Keratinocyte (primary cell): ENCODE measurements around the gene BRCA2. TPM values are rescaled to one million over a fixed set of nuclear protein-coding genes. Genes with fewer than 3 reads are reported as not detected.

Experiments
- DNase-seq: peaks from one replicate; pipeline ENCODE4 v3.0.0-alpha.2; 2011; ENCODE audit warnings: low read depth, missing footprints, low spot score
- FAIRE-seq: peaks from 2 replicates; lab custom pipeline; 2011; peaks lifted over from hg19 to GRCh38; lab: Jason Lieb, UNC
- H2AFZ ChIP-seq: 2 replicates; pipeline ENCODE4 v1.6.0; 2012; ENCODE audit warnings: low read length, control low read depth, inconsistent platforms; ENCODE audit not compliant: control insufficient read depth
- H3K27ac ChIP-seq: 2 replicates; pipeline ENCODE4 v1.5.1; 2011; ENCODE audit warnings: low read length; ENCODE audit not compliant: control insufficient read depth, insufficient read depth
- H3K27me3 ChIP-seq: 3 replicates; pipeline ENCODE4 v1.6.0; 2011; ENCODE audit warnings: low read length; ENCODE audit not compliant: control insufficient read depth, insufficient read depth; ENCODE audit errors: extremely low read depth
- H3K36me3 ChIP-seq, 2 experiments: 2 replicates in 1 of 2; 3 replicates in 1 of 2; pipeline ENCODE4 v1.5.1; 2011; ENCODE audit warnings: low read length in 2 of 2, mild to moderate bottlenecking in 1 of 2; ENCODE audit not compliant: control insufficient read depth in 2 of 2, insufficient read depth in 2 of 2; ENCODE audit errors: extremely low read depth in 1 of 2
- H3K4me1 ChIP-seq: 3 replicates; pipeline ENCODE4 v1.5.1; 2011; ENCODE audit warnings: low read length; ENCODE audit not compliant: control insufficient read depth, insufficient read depth; ENCODE audit errors: extremely low read depth
- H3K4me2 ChIP-seq: 3 replicates; pipeline ENCODE4 v1.6.0; 2011; ENCODE audit warnings: low read depth, low read length; ENCODE audit not compliant: control insufficient read depth, insufficient read depth; ENCODE audit errors: extremely low read depth
- H3K4me3 ChIP-seq, 3 experiments: fragments of 200-600 bp in 1 of 3; sonication (generic) in 1 of 3; 2 replicates in 2 of 3; 3 replicates in 1 of 3; pipeline ENCODE4 v1.5.1; 2011 to 2016; ENCODE audit warnings: low read length in 3 of 3, mild to moderate bottlenecking in 3 of 3, control low read depth in 2 of 3, inconsistent platforms in 1 of 3, low read depth in 1 of 3, mixed read lengths in 1 of 3, mixed run types in 1 of 3, moderate library complexity in 1 of 3; ENCODE audit not compliant: control insufficient read depth in 2 of 3, insufficient read depth in 2 of 3; ENCODE audit errors: extremely low read depth in 1 of 3
- H3K79me2 ChIP-seq: 2 replicates; pipeline ENCODE4 v1.6.0; 2012; ENCODE audit warnings: low read length; ENCODE audit not compliant: control insufficient read depth, insufficient read depth
- H3K9ac ChIP-seq: 3 replicates; pipeline ENCODE4 v1.6.0; 2011; ENCODE audit warnings: low read length; ENCODE audit not compliant: control insufficient read depth, insufficient read depth; ENCODE audit errors: extremely low read depth
- H3K9me1 ChIP-seq: 3 replicates; pipeline ENCODE4 v1.6.0; 2011; ENCODE audit warnings: low read length; ENCODE audit not compliant: control insufficient read depth, insufficient read depth; ENCODE audit errors: extremely low read depth
- H3K9me3 ChIP-seq: 2 replicates; pipeline ENCODE4 v1.5.1; 2012; ENCODE audit warnings: low read depth, low read length; ENCODE audit not compliant: control insufficient read depth
- H4K20me1 ChIP-seq: 3 replicates; pipeline ENCODE4 v1.6.0; 2011; ENCODE audit warnings: low read length; ENCODE audit not compliant: control insufficient read depth, insufficient read depth; ENCODE audit errors: extremely low read depth
- EZH2 ChIP-seq: IDR thresholded peaks from one replicate; pipeline ENCODE4 v1.6.1; 2012; ENCODE audit warnings: inconsistent platforms, mild to moderate bottlenecking, low read length, moderate library complexity
- dilution Hi-C: fragments of 300-500 bp; cut with MboI; formaldehyde crosslinking; loops from one replicate; pipeline ENCODE4 v1.7.0; 2020; ENCODE audit warnings: low sequenced_read_pairs; ENCODE audit not compliant: extremely low pct_ligation_motif_present
- polyA plus RNA-seq, 5 experiments: library from polyadenylated mRNA; depleted of rRNA in 3 of 5; stranded (reverse) in 3 of 5; stranded (forward) in 1 of 5; unstranded in 1 of 5; fragments of >200 nt; gene quantifications; 1 replicate in 1 of 5; 2 replicates in 3 of 5; 3 replicates in 1 of 5; pipeline versions ENCODE4 v1.2.1 to v1.2.3, GENCODE V29; 2011 to 2012; ENCODE audit warnings: missing spikeins in 2 of 5, low read depth in 1 of 5, low replicate concordance in 1 of 5
- TF ChIP-seq, protein P1 (sequence below), 3 experiments: IDR thresholded peaks in 1 of 3; conservative IDR thresholded peaks in 1 of 3; optimal IDR thresholded peaks in 1 of 3; 2 replicates in 2 of 3; 3 replicates in 1 of 3; pipeline versions ENCODE3 to v1.5.1; 2011; ENCODE audit warnings: low read length in 3 of 3, mild to moderate bottlenecking in 3 of 3, moderate library complexity in 2 of 3, control low read depth in 1 of 3, inconsistent platforms in 1 of 3; ENCODE audit not compliant: insufficient read depth in 2 of 3; ENCODE audit errors: extremely low read depth in 1 of 3

The BRCA2 gene
- polyA plus RNA-seq, 1 donor (not counting 4 experiments of a cell fraction or from before 2014, with no cell fraction given) = 2.4 TPM

DNA sequence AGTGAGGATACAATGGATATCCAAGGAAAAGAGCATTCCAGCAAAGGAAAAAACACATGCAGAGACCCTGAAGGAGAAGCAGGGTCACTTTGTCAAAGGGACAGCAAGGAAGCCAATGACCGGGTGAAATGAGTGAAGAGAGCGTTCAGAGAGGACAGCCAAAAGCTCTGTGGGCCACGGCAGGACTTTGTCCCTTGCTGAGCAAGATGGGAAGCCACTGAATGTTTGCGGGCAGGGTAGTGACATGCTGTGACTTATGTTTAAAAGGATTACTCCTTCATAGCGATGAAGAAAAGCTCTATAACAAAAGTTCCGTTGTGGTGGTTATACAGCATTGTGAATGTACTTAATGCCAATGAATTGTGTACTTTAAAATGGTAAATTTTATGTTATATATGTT lies 16.6 kb upstream of the BRCA2 start:
- Histone ChIP-seq H4K20me1 (no peaks in the 10 kb centered on the region), H3K27me3 (no peaks in the 10 kb centered on the region), H3K9me1 (no peaks in the 10 kb centered on the region), H3K36me3 (no peaks in the 10 kb centered on the region), H3K9ac (no peak overlapping the region), H3K4me2 (no peak overlapping the region), H3K27ac (no peak overlapping the region), H3K9me3 (no peaks in the 10 kb centered on the region), H3K4me1 (no peaks in the 10 kb centered on the region), H3K79me2 (no peaks in the 10 kb centered on the region), H3K4me3 (no peak overlapping the region), H2AFZ (no peak overlapping the region)
- DNase-seq (no peak), FAIRE-seq (no peak)
- TF ChIP-seq EZH2 = no peak
- TF ChIP-seq, protein P1, sequence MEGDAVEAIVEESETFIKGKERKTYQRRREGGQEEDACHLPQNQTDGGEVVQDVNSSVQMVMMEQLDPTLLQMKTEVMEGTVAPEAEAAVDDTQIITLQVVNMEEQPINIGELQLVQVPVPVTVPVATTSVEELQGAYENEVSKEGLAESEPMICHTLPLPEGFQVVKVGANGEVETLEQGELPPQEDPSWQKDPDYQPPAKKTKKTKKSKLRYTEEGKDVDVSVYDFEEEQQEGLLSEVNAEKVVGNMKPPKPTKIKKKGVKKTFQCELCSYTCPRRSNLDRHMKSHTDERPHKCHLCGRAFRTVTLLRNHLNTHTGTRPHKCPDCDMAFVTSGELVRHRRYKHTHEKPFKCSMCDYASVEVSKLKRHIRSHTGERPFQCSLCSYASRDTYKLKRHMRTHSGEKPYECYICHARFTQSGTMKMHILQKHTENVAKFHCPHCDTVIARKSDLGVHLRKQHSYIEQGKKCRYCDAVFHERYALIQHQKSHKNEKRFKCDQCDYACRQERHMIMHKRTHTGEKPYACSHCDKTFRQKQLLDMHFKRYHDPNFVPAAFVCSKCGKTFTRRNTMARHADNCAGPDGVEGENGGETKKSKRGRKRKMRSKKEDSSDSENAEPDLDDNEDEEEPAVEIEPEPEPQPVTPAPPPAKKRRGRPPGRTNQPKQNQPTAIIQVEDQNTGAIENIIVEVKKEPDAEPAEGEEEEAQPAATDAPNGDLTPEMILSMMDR (optimal IDR thresholded peaks at IDR 0.05 in 1 of 3, IDR thresholded peaks at IDR 0.05 in 1 of 3, conservative IDR thresholded peaks at IDR 0.05 in 1 of 3; ENCODE audit: extremely low read depth in 1 of 3, insufficient read depth in 2 of 3, low read length in 3 of 3) = no peak
- dilution Hi-C loops = no loop called here

GRCh38 chr13:32299893-32300292 lies 15.4 kb upstream of the BRCA2 start:
- Histone ChIP-seq H3K79me2 (no peaks in the 10 kb centered on the region), H3K4me2 (no peak overlapping the region), H3K27me3 (no peaks in the 10 kb centered on the region), H2AFZ (no peak overlapping the region), H3K4me1 (no peaks in the 10 kb centered on the region), H3K9me3 (no peaks in the 10 kb centered on the region), H3K9ac (no peak overlapping the region), H3K9me1 (no peaks in the 10 kb centered on the region), H3K36me3 (no peaks in the 10 kb centered on the region), H3K27ac (no peak overlapping the region), H3K4me3 (no peak overlapping the region), H4K20me1 (no peaks in the 10 kb centered on the region)
- DNase-seq (no peak), FAIRE-seq (no peak)
- TF ChIP-seq, protein P1 (optimal IDR thresholded peaks at IDR 0.05 in 1 of 3, IDR thresholded peaks at IDR 0.05 in 1 of 3, conservative IDR thresholded peaks at IDR 0.05 in 1 of 3; ENCODE audit: extremely low read depth in 1 of 3, insufficient read depth in 2 of 3, low read length in 3 of 3) = no peak
- TF ChIP-seq EZH2 = no peak
- dilution Hi-C loops = no loop called here
